ENCODE results near the gene ACAP1. TPM values are rescaled to one million over a fixed set of nuclear protein-coding genes. Genes with fewer than 3 reads are reported as not detected.

The ACAP1 gene
- total RNA-seq, 1 experiment from 2014 or later = 2.7 TPM

DNA sequence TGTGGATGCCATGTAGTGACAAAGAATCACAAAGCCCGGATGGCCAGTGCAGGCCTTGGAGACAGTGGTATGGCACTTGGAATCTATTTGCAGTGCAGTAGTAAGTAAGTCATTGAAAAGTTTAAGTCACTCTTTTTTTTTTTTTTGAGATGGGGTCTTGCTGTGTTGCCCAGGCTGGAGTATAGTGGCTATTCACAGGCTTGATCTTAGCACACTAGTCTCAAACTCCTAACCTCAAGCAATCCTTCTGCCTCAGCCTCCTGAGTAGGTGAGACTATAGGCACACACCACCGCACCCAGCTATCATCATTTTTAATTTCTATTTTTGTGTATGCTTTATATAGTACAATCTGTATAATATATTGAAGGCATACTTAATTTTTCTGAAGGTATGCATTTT, 62.3 kb downstream of the ACAP1 start:
- intact Hi-C loops (cut with micrococcal nuclease; ENCODE audit: unreplicated experiment) = no loop called here

More for the DNA sequence above, 62.3 kb downstream of the ACAP1 start:
- no peak for ATAC-seq
- BruUV-seq (replicated peaks) = no TSS peak
- H3K27ac ChIP-seq (ENCODE audit: low read length) = no peak overlapping the region
- H3K4me3 ChIP-seq (ENCODE audit: low read depth in 2 of 2, low read length in 2 of 2) = no peak overlapping the region
- TF ChIP-seq POLR2AphosphoS5 (IDR thresholded peaks at IDR 0.05; ENCODE audit: low read depth, low read length) = no peak
- no peak for TF ChIP-seq SIN3A (IDR thresholded peaks at IDR 0.05; ENCODE audit: borderline replicate concordance, insufficient read depth, low read depth, low read length)
- TF ChIP-seq, protein P1, sequence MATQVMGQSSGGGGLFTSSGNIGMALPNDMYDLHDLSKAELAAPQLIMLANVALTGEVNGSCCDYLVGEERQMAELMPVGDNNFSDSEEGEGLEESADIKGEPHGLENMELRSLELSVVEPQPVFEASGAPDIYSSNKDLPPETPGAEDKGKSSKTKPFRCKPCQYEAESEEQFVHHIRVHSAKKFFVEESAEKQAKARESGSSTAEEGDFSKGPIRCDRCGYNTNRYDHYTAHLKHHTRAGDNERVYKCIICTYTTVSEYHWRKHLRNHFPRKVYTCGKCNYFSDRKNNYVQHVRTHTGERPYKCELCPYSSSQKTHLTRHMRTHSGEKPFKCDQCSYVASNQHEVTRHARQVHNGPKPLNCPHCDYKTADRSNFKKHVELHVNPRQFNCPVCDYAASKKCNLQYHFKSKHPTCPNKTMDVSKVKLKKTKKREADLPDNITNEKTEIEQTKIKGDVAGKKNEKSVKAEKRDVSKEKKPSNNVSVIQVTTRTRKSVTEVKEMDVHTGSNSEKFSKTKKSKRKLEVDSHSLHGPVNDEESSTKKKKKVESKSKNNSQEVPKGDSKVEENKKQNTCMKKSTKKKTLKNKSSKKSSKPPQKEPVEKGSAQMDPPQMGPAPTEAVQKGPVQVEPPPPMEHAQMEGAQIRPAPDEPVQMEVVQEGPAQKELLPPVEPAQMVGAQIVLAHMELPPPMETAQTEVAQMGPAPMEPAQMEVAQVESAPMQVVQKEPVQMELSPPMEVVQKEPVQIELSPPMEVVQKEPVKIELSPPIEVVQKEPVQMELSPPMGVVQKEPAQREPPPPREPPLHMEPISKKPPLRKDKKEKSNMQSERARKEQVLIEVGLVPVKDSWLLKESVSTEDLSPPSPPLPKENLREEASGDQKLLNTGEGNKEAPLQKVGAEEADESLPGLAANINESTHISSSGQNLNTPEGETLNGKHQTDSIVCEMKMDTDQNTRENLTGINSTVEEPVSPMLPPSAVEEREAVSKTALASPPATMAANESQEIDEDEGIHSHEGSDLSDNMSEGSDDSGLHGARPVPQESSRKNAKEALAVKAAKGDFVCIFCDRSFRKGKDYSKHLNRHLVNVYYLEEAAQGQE (IDR thresholded peaks at IDR 0.05; ENCODE audit: insufficient read depth in 1 of 2, low read depth in 2 of 2, low read length in 1 of 2) = no peak
- no peak for TF ChIP-seq TCF7L2 (IDR thresholded peaks at IDR 0.05; ENCODE audit: low read depth, low read length)
- TF ChIP-seq, protein P2, sequence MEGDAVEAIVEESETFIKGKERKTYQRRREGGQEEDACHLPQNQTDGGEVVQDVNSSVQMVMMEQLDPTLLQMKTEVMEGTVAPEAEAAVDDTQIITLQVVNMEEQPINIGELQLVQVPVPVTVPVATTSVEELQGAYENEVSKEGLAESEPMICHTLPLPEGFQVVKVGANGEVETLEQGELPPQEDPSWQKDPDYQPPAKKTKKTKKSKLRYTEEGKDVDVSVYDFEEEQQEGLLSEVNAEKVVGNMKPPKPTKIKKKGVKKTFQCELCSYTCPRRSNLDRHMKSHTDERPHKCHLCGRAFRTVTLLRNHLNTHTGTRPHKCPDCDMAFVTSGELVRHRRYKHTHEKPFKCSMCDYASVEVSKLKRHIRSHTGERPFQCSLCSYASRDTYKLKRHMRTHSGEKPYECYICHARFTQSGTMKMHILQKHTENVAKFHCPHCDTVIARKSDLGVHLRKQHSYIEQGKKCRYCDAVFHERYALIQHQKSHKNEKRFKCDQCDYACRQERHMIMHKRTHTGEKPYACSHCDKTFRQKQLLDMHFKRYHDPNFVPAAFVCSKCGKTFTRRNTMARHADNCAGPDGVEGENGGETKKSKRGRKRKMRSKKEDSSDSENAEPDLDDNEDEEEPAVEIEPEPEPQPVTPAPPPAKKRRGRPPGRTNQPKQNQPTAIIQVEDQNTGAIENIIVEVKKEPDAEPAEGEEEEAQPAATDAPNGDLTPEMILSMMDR (IDR thresholded peaks at IDR 0.05) = no peak
- H3K36me3 ChIP-seq (ENCODE audit: control insufficient read depth, insufficient read depth, low read length) = no peaks in the 10 kb centered on the region
- POLR2A ChIA-PET = no interaction called here
- no peaks in the 10 kb centered on the region for H3K27me3 ChIP-seq (ENCODE audit: control insufficient read depth, insufficient read depth, low read length)
- DNase-seq (ENCODE audit: low read depth, low spot score) = no peak
- CTCF ChIA-PET = no interaction called here
- in situ Hi-C loops (cut with HindIII; ENCODE audit: low pct_unique_long_range_greater_than_20kb, low sequenced_read_pairs) = no loop called here
- peaks cover 3% of the 10 kb centered on the region for H3K4me1 ChIP-seq (ENCODE audit: control insufficient read depth, insufficient read depth, low read length)
- H3K9me3 ChIP-seq (ENCODE audit: control insufficient read depth, insufficient read depth, low read depth, low read length) = no peaks in the 10 kb centered on the region

Other genes with a start within 250 kb of the ACAP1 start
- gene ASGR2, start 221.7 kb upstream of the ACAP1 start, total RNA-seq (2021; ENCODE audit: unreplicated experiment) = 0.21 TPM
- 1.3 TPM for gene ASGR1, start 157.2 kb upstream of the ACAP1 start, total RNA-seq (2021; ENCODE audit: unreplicated experiment)
- 32.4 TPM for gene DLG4, start 116.7 kb upstream of the ACAP1 start, total RNA-seq (2021; ENCODE audit: unreplicated experiment)
- gene ACADVL, start 116.6 kb upstream of the ACAP1 start, total RNA-seq (2021; ENCODE audit: unreplicated experiment) = 305 TPM
- 84.2 TPM for gene DVL2, start 102.0 kb upstream of the ACAP1 start, total RNA-seq (2021; ENCODE audit: unreplicated experiment)
- 69.3 TPM for gene PHF23, start 97.1 kb upstream of the ACAP1 start, total RNA-seq (2021; ENCODE audit: unreplicated experiment)
- 289 TPM for gene GABARAP, start 94.1 kb upstream of the ACAP1 start, total RNA-seq (2021; ENCODE audit: unreplicated experiment)
- 132 TPM for gene CTDNEP1, start 84.8 kb upstream of the ACAP1 start, total RNA-seq (2021; ENCODE audit: unreplicated experiment)
- 89.5 TPM for gene ELP5, start 84.3 kb upstream of the ACAP1 start, total RNA-seq (2021; ENCODE audit: unreplicated experiment)
- 43.1 TPM for gene CLDN7, start 74.1 kb upstream of the ACAP1 start, total RNA-seq (2021; ENCODE audit: unreplicated experiment)
- 0.31 TPM for gene SLC2A4, start 54.8 kb upstream of the ACAP1 start, total RNA-seq (2021; ENCODE audit: unreplicated experiment)
- gene YBX2, start 41.9 kb upstream of the ACAP1 start, total RNA-seq (2021; ENCODE audit: unreplicated experiment) = 54.9 TPM
- gene EIF5A, start 28.9 kb upstream of the ACAP1 start, total RNA-seq (2021; ENCODE audit: unreplicated experiment) = 728 TPM
- 96.6 TPM for gene GPS2, start 21.2 kb upstream of the ACAP1 start, total RNA-seq (2021; ENCODE audit: unreplicated experiment)
- gene NEURL4, start 7.2 kb upstream of the ACAP1 start, total RNA-seq (2021; ENCODE audit: unreplicated experiment) = 58.9 TPM
- 11.0 TPM for gene KCTD11, start 15.6 kb downstream of the ACAP1 start, total RNA-seq (2021; ENCODE audit: unreplicated experiment)
- gene TMEM95, start 18.6 kb downstream of the ACAP1 start, total RNA-seq (2021; ENCODE audit: unreplicated experiment) = not detected
- 6.2 TPM for gene TNK1, start 44.6 kb downstream of the ACAP1 start, total RNA-seq (2021; ENCODE audit: unreplicated experiment)
- 32.0 TPM for gene PLSCR3, start 58.0 kb downstream of the ACAP1 start, total RNA-seq (2021; ENCODE audit: unreplicated experiment)
- gene TMEM256, start 67.6 kb downstream of the ACAP1 start, total RNA-seq (2021; ENCODE audit: unreplicated experiment) = 35.8 TPM
- 33.6 TPM for gene NLGN2, start 71.3 kb downstream of the ACAP1 start, total RNA-seq (2021; ENCODE audit: unreplicated experiment)
- not detected for gene SPEM1, start 83.8 kb downstream of the ACAP1 start, total RNA-seq (2021; ENCODE audit: unreplicated experiment)
- gene SPEM2, start 89.1 kb downstream of the ACAP1 start, total RNA-seq (2021; ENCODE audit: unreplicated experiment) = not detected
- not detected for gene SPEM3, start 92.3 kb downstream of the ACAP1 start, total RNA-seq (2021; ENCODE audit: unreplicated experiment)
- gene TMEM102, start 98.9 kb downstream of the ACAP1 start, total RNA-seq (2021; ENCODE audit: unreplicated experiment) = 8.5 TPM
- 4.4 TPM for gene FGF11, start 103.0 kb downstream of the ACAP1 start, total RNA-seq (2021; ENCODE audit: unreplicated experiment)
- gene CHRNB1, start 108.5 kb downstream of the ACAP1 start, total RNA-seq (2021; ENCODE audit: unreplicated experiment) = 14.3 TPM
- gene ZBTB4, start 143.1 kb downstream of the ACAP1 start, total RNA-seq (2021; ENCODE audit: unreplicated experiment) = 24.9 TPM
- not detected for gene SLC35G6, start 144.9 kb downstream of the ACAP1 start, total RNA-seq (2021; ENCODE audit: unreplicated experiment)
- 181 TPM for gene POLR2A, start 147.8 kb downstream of the ACAP1 start, total RNA-seq (2021; ENCODE audit: unreplicated experiment)
- gene TNFSF12, start 212.5 kb downstream of the ACAP1 start, total RNA-seq (2021; ENCODE audit: unreplicated experiment) = 12.6 TPM
- gene TNFSF13, start 222.2 kb downstream of the ACAP1 start, total RNA-seq (2021; ENCODE audit: unreplicated experiment) = 2.3 TPM
- 63.7 TPM for gene SENP3, start 225.4 kb downstream of the ACAP1 start, total RNA-seq (2021; ENCODE audit: unreplicated experiment)
- gene CD68, start 243.1 kb downstream of the ACAP1 start, total RNA-seq (2021; ENCODE audit: unreplicated experiment) = 51.6 TPM
- gene MPDU1, start 247.3 kb downstream of the ACAP1 start, total RNA-seq (2021; ENCODE audit: unreplicated experiment) = 47.1 TPM